ENCODE measurements around the gene DOK3. TPM values are rescaled to one million over a fixed set of nuclear protein-coding genes. Genes with fewer than 3 reads are reported as not detected.

The DOK3 gene
- 10 to 100 TPM in 1 of 4 donors, 1 to 10 TPM in 3; 6.1 to 16.6 (median 6.6) TPM for total RNA-seq

GRCh38 chr5:177509381-177509951, at the start of gene DOK3:
TSS of gene DOK3 (minus strand) at chr5:177509826. CDS start at chr5:177509540, 286 bp downstream.
- Histone ChIP-seq H3K9me3 (no peaks in the 10 kb centered on the region), H3K27me3 (no peaks in the 10 kb centered on the region), H3K4me1 (peaks cover 0 to 5% (median 0%) of the 10 kb centered on the region in 3 donors), H3K4me3 (peak within 1 kb of the TSS in 1 of 2 donors; percentile 39), H3K27ac (peak within 1 kb of the TSS in 2 of 4 donors; percentile 45 to 56), H3K36me3 (peaks cover 0 to 46% of the 10 kb centered on the region in 2 donors)
- no CpG with 5 or more reads among the region's 20 CpGs for WGBS, 2 donors (ENCODE audit: low coverage in 1 of 2)
- peak; percentile 40 for ATAC-seq
- TF ChIP-seq, protein P1, sequence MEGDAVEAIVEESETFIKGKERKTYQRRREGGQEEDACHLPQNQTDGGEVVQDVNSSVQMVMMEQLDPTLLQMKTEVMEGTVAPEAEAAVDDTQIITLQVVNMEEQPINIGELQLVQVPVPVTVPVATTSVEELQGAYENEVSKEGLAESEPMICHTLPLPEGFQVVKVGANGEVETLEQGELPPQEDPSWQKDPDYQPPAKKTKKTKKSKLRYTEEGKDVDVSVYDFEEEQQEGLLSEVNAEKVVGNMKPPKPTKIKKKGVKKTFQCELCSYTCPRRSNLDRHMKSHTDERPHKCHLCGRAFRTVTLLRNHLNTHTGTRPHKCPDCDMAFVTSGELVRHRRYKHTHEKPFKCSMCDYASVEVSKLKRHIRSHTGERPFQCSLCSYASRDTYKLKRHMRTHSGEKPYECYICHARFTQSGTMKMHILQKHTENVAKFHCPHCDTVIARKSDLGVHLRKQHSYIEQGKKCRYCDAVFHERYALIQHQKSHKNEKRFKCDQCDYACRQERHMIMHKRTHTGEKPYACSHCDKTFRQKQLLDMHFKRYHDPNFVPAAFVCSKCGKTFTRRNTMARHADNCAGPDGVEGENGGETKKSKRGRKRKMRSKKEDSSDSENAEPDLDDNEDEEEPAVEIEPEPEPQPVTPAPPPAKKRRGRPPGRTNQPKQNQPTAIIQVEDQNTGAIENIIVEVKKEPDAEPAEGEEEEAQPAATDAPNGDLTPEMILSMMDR (IDR thresholded peaks at IDR 0.05) = no peak
- no peak for TF ChIP-seq POLR2A (IDR thresholded peaks at IDR 0.05)
- no peak for TF ChIP-seq POLR2AphosphoS5 (IDR thresholded peaks at IDR 0.05)
- no peak for TF ChIP-seq EP300 (IDR thresholded peaks at IDR 0.05)

- no peaks in the 10 kb centered on the region for H3K9me3 ChIP-seq
- H3K36me3 ChIP-seq = no peaks in the 10 kb centered on the region
- TF ChIP-seq POLR2A (IDR thresholded peaks at IDR 0.05) = no peak
- no peak for TF ChIP-seq EP300 (IDR thresholded peaks at IDR 0.05)
- TF ChIP-seq POLR2AphosphoS5 (IDR thresholded peaks at IDR 0.05) = no peak
- TF ChIP-seq, protein P1 (IDR thresholded peaks at IDR 0.05) = no peak
- WGBS, 2 donors (ENCODE audit: low coverage in 1 of 2) = 69 to 100% methylated on average over 2 to 4 of the region's 5 CpGs
- H3K27ac ChIP-seq = no peak overlapping the region
- no peak for ATAC-seq
- peaks cover 0 to 22% (median 6%) of the 10 kb centered on the region in 3 donors for H3K4me1 ChIP-seq
- H3K27me3 ChIP-seq = no peaks in the 10 kb centered on the region
- no peak overlapping the region for H3K4me3 ChIP-seq
Measured at GRCh38 chr5:177557796-177558195, 48.2 kb upstream of the DOK3 start.

GRCh38 chr5:177557041-177557647, 47.5 kb upstream of the DOK3 start:
- no peak for TF ChIP-seq POLR2A (IDR thresholded peaks at IDR 0.05)
- no peak for TF ChIP-seq EP300 (IDR thresholded peaks at IDR 0.05)
- TF ChIP-seq, protein P1 (IDR thresholded peaks at IDR 0.05) = no peak
- TF ChIP-seq POLR2AphosphoS5 (IDR thresholded peaks at IDR 0.05) = no peak
- Histone ChIP-seq H3K27me3 (no peaks in the 10 kb centered on the region), H3K4me3 (no peak overlapping the region), H3K4me1 (peaks cover 0 to 29% (median 8%) of the 10 kb centered on the region in 3 donors), H3K27ac (no peak overlapping the region), H3K36me3 (peaks cover 0 to 4% of the 10 kb centered on the region in 2 donors), H3K9me3 (no peaks in the 10 kb centered on the region)
- ATAC-seq = no peak
- 42 to 60% methylated on average over 2 of the region's 4 CpGs for WGBS, 2 donors (ENCODE audit: low coverage in 1 of 2)

- no peak overlapping the region for H3K27ac ChIP-seq
- WGBS, 2 donors (ENCODE audit: low coverage in 1 of 2) = 93 to 94% methylated on average over 5 of the region's 5 CpGs
- TF ChIP-seq POLR2A (IDR thresholded peaks at IDR 0.05) = no peak
- TF ChIP-seq, protein P1 (IDR thresholded peaks at IDR 0.05) = no peak
- no peak for TF ChIP-seq POLR2AphosphoS5 (IDR thresholded peaks at IDR 0.05)
- no peak for TF ChIP-seq EP300 (IDR thresholded peaks at IDR 0.05)
- H3K4me3 ChIP-seq = no peak overlapping the region
- H3K4me1 ChIP-seq = peaks cover 0 to 42% (median 8%) of the 10 kb centered on the region in 3 donors
- no peaks in the 10 kb centered on the region for H3K9me3 ChIP-seq
- H3K36me3 ChIP-seq = peaks cover 0 to 15% of the 10 kb centered on the region in 2 donors
- ATAC-seq = no peak
- no peaks in the 10 kb centered on the region for H3K27me3 ChIP-seq
Measured at GRCh38 chr5:177555665-177556064, 46.0 kb upstream of the DOK3 start.

DNA sequence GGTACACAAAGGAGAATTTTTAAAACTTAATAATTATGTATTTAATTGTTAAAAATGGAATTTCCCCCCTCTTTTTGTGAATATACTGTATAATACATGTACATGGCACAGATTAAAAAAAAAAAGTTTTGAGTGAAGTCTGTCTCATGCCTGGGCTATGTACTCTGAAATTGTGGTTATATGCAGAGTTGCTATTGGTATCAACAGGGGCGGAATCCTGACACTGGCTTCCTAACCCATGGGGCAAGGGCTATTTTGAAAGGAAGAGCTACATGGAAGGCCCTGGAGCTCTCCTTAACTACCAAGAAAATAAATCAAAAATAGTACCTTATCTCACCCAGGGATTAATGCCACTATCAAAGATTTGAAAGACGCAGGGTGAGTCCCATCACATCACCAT, 45.6 kb upstream of the DOK3 start:
- TF ChIP-seq EP300 (IDR thresholded peaks at IDR 0.05) = no peak
- TF ChIP-seq POLR2AphosphoS5 (IDR thresholded peaks at IDR 0.05) = no peak
- TF ChIP-seq, protein P1 (IDR thresholded peaks at IDR 0.05) = no peak
- TF ChIP-seq POLR2A (IDR thresholded peaks at IDR 0.05) = no peak
- Histone ChIP-seq H3K4me1 (peaks cover 0 to 47% (median 8%) of the 10 kb centered on the region in 3 donors), H3K27ac (no peak overlapping the region), H3K36me3 (peaks cover 0 to 15% of the 10 kb centered on the region in 2 donors), H3K9me3 (no peaks in the 10 kb centered on the region), H3K4me3 (no peak overlapping the region), H3K27me3 (no peaks in the 10 kb centered on the region)
- WGBS, 2 donors (ENCODE audit: low coverage in 1 of 2) = 42 to 58% methylated on average over 1 to 2 of the region's 2 CpGs
- ATAC-seq = no peak
